Urinary bladder (tissue), 4 donors: ENCODE data around the gene DIP2B. TPM values are rescaled to one million over a fixed set of nuclear protein-coding genes. Genes with fewer than 3 reads are reported as not detected.

ENCODE experiments used
- DNase-seq: peaks from one replicate; pipeline ENCODE4 v3.0.0-alpha.2; 2015; ENCODE audit errors: extremely low spot score
- H3K27ac ChIP-seq: one replicate; pipeline ENCODE4 v1.5.1; 2013; ENCODE audit warnings: low read depth, mild to moderate bottlenecking, moderate library complexity
- H3K36me3 ChIP-seq: one replicate; pipeline ENCODE4 v1.6.1; 2013; ENCODE audit warnings: mild to moderate bottlenecking, moderate library complexity; ENCODE audit not compliant: insufficient read depth
- H3K4me1 ChIP-seq: one replicate; pipeline ENCODE4 v1.6.1; 2013; ENCODE audit warnings: mild to moderate bottlenecking, moderate library complexity; ENCODE audit not compliant: insufficient read depth
- H3K4me3 ChIP-seq: one replicate; pipeline ENCODE4 v1.5.1; 2013; ENCODE audit warnings: low read depth, low read length
- WGBS: extraction: QIAGEN DNeasy Blood & Tissue Kit; methylation state at CpG from one replicate; pipeline ENCODE4 v1.1.7; 2013; 5-methylcytosine and 5-hydroxymethylcytosine counted together
- polyA plus RNA-seq: library from polyadenylated mRNA; stranded (reverse); fragments of 200-250 nt; gene quantifications from one replicate; pipeline ENCODE4 v1.2.3, GENCODE V29; 2013
- total RNA-seq: library from RNA; depleted of rRNA; stranded (reverse); fragments of >200 nt; gene quantifications from one replicate; pipeline ENCODE4 v1.2.3, GENCODE V29; 2014
- donor health status: healthy with polysubstance abuse.
- donor health status: healthy.

DIP2B gene
- total and polyA plus RNA-seq, 2 donors, result 7.2 to 48.6 TPM

- Histone ChIP-seq H3K27ac (no peak overlapping the region), H3K4me1 (peaks cover 2% of the 10 kb centered on the region), H3K4me3 (no peak overlapping the region), H3K36me3 (no peaks in the 10 kb centered on the region)
- no peak for DNase-seq
- WGBS, result 72% methylated on average over 4 of the region's 4 CpGs
These were observed 59.6 kb downstream of the DIP2B start for GRCh38 chr12:50564237-50564947.

- no peak for DNase-seq
- peaks cover 2% of the 10 kb centered on the region for H3K4me1 ChIP-seq
These were observed 60.1 kb downstream of the DIP2B start for GRCh38 chr12:50564948-50565297.

GRCh38 chr12:50566066-50566465, 61.3 kb downstream of the DIP2B start:
- H3K27ac ChIP-seq, result no peak overlapping the region
- H3K36me3 ChIP-seq, result no peaks in the 10 kb centered on the region
- peaks cover 2% of the 10 kb centered on the region for H3K4me1 ChIP-seq
- DNase-seq, result no peak
- no peak overlapping the region for H3K4me3 ChIP-seq
- 91% methylated on average over 1 of the region's 1 CpG for WGBS

More at GRCh38 chr12:50564948-50565297, 60.1 kb downstream of the DIP2B start:
- WGBS, result 93% methylated on average over 3 of the region's 3 CpGs
- Histone ChIP-seq H3K36me3 (no peaks in the 10 kb centered on the region), H3K4me3 (no peak overlapping the region), H3K27ac (no peak overlapping the region)

GRCh38 chr12:50567926-50568325, 63.1 kb downstream of the DIP2B start:
- 43% methylated on average over 1 of the region's 1 CpG for WGBS
- no peaks in the 10 kb centered on the region for H3K36me3 ChIP-seq
- H3K4me1 ChIP-seq, result peaks cover 3% of the 10 kb centered on the region
- no peak overlapping the region for H3K4me3 ChIP-seq
- no peak for DNase-seq
- H3K27ac ChIP-seq, result peak overlapping the region; percentile 66

GRCh38 chr12:50568338-50569091, 63.7 kb downstream of the DIP2B start:
- H3K27ac ChIP-seq, result peak overlapping the region; percentile 66
- peaks cover 6% of the 10 kb centered on the region for H3K4me1 ChIP-seq
- WGBS, result 32% methylated on average over 4 of the region's 4 CpGs
- no peaks in the 10 kb centered on the region for H3K36me3 ChIP-seq
- peak overlapping the region; percentile 11 for H3K4me3 ChIP-seq
- DNase-seq, result no peak

GRCh38 chr12:50569321-50569720, 64.5 kb downstream of the DIP2B start:
- Histone ChIP-seq H3K4me3 (no peak overlapping the region), H3K36me3 (no peaks in the 10 kb centered on the region), H3K4me1 (peaks cover 6% of the 10 kb centered on the region), H3K27ac (peak overlapping the region; percentile 6)
- DNase-seq, result no peak
- 50% methylated on average over 2 of the region's 2 CpGs for WGBS

GRCh38 chr12:50569876-50570275, 65.1 kb downstream of the DIP2B start:
- H3K27ac ChIP-seq, result no peak overlapping the region

GRCh38 chr12:50571786-50572185, 67.0 kb downstream of the DIP2B start:
- Histone ChIP-seq H3K4me1 (peaks cover 9% of the 10 kb centered on the region), H3K27ac (no peak overlapping the region), H3K4me3 (no peak overlapping the region), H3K36me3 (no peaks in the 10 kb centered on the region)
- WGBS, result 86% methylated on average over 7 of the region's 7 CpGs
- DNase-seq, result no peak

More at GRCh38 chr12:50569876-50570275, 65.1 kb downstream of the DIP2B start:
- no peak for DNase-seq
- H3K4me1 ChIP-seq, result peaks cover 6% of the 10 kb centered on the region
- WGBS, result 42% methylated on average over 3 of the region's 3 CpGs
- H3K36me3 ChIP-seq, result no peaks in the 10 kb centered on the region
- H3K4me3 ChIP-seq, result no peak overlapping the region

- H3K36me3 ChIP-seq, result no peaks in the 10 kb centered on the region
- WGBS, result 38% methylated on average over 1 of the region's 1 CpG
- H3K4me1 ChIP-seq, result peaks cover 9% of the 10 kb centered on the region
- DNase-seq, result peak; percentile 32
- no peak overlapping the region for H3K27ac ChIP-seq
- H3K4me3 ChIP-seq, result no peak overlapping the region
These were observed 67.5 kb downstream of the DIP2B start for GRCh38 chr12:50572287-50572686.

- WGBS, result 66% methylated on average over 3 of the region's 3 CpGs
- H3K27ac ChIP-seq, result no peak overlapping the region
- no peaks in the 10 kb centered on the region for H3K36me3 ChIP-seq
- no peak for DNase-seq
- peaks cover 9% of the 10 kb centered on the region for H3K4me1 ChIP-seq
- H3K4me3 ChIP-seq, result no peak overlapping the region
These were observed 68.0 kb downstream of the DIP2B start for GRCh38 chr12:50572760-50573159.

GRCh38 chr12:50573271-50573670, 68.5 kb downstream of the DIP2B start:
- WGBS, result 93% methylated on average over 2 of the region's 2 CpGs
- no peak for DNase-seq
- Histone ChIP-seq H3K4me1 (peaks cover 7% of the 10 kb centered on the region), H3K27ac (no peak overlapping the region), H3K4me3 (no peak overlapping the region), H3K36me3 (no peaks in the 10 kb centered on the region)

GRCh38 chr12:50574601-50575348, 70.0 kb downstream of the DIP2B start:
- no peak for DNase-seq
- WGBS, result 26% methylated on average over 5 of the region's 5 CpGs
- H3K27ac ChIP-seq, result no peak overlapping the region
- H3K4me3 ChIP-seq, result no peak overlapping the region
- peaks cover 7% of the 10 kb centered on the region for H3K4me1 ChIP-seq
- H3K36me3 ChIP-seq, result no peaks in the 10 kb centered on the region

GRCh38 chr12:50579757-50580267, 75.0 kb downstream of the DIP2B start:
- Histone ChIP-seq H3K27ac (no peak overlapping the region), H3K36me3 (no peaks in the 10 kb centered on the region), H3K4me3 (no peak overlapping the region), H3K4me1 (peaks cover 3% of the 10 kb centered on the region)
- no peak for DNase-seq
- 85% methylated on average over 1 of the region's 1 CpG for WGBS
